ENCODE data around the gene SDHB. TPM values are rescaled to one million over a fixed set of nuclear protein-coding genes. Genes with fewer than 3 reads are reported as not detected.

SDHB gene
- total and polyA plus RNA-seq, 10 of the 15 experiments (the other 5 are each of a cell fraction or from before 2014, with no cell fraction given), result 101 to 319 (median 188) TPM

GRCh38 chr1:17039522-17039921, 14.3 kb downstream of the SDHB start:
- Histone ChIP-seq H3K4me2 (ENCODE audit: control insufficient read depth, insufficient read depth) (no peak overlapping the region), H3K36me3 (ENCODE audit: control insufficient read depth in 2 of 2, insufficient read depth in 2 of 2, low read length in 1 of 2) (peaks cover 2 to 24% of the 10 kb centered on the region in 2 experiments), H3K27me3 (replicated peaks in 1 of 2; ENCODE audit: control insufficient read depth in 2 of 2, insufficient read depth in 2 of 2, low read length in 1 of 2) (no peaks in the 10 kb centered on the region), H4K20me1 (ENCODE audit: control insufficient read depth, insufficient read depth) (no peaks in the 10 kb centered on the region), H3K9me3 (replicated peaks; ENCODE audit: control insufficient read depth, insufficient read depth, low read length) (no peaks in the 10 kb centered on the region), H3K79me2 (ENCODE audit: control insufficient read depth, insufficient read depth, low read length) (no peaks in the 10 kb centered on the region), H3K27ac (ENCODE audit: control insufficient read depth, insufficient read depth) (no peak overlapping the region), H3K9ac (ENCODE audit: control insufficient read depth, insufficient read depth, low read length) (no peak overlapping the region), H3K4me3 (no peak overlapping the region), H3K4me1 (ENCODE audit: control insufficient read depth, insufficient read depth, low read length) (no peaks in the 10 kb centered on the region), H2AFZ (ENCODE audit: control insufficient read depth, low read depth, low read length) (no peak overlapping the region)
- ATAC-seq, result no peak
- ChIA-PET CTCF (interaction anchor here (0.7 to 2.1 kb wide), 3 partner anchors 17 to 88 kb away, joined by 3 to 5 read pairs (median 3); no protein-coding TSS in a partner anchor), RAD21 (ENCODE audit: unreplicated experiment) (interaction anchor here (1.3 kb wide), 1 partner anchor 419 kb away, joined by 3 read pairs; no protein-coding TSS in a partner anchor), POLR2A (no interaction called here), SMC1A (ENCODE audit: uncharacterized antibody, unreplicated experiment) (no interaction called here)
- WGBS (ENCODE audit: insufficient coverage, insufficient replicate concordance, low lambda C conversion rate, missing lambda C conversion rate), result 91% methylated on average over 2 of the region's 2 CpGs
- FAIRE-seq, result no peak
- intact Hi-C loops (cut with micrococcal nuclease; ENCODE audit: unreplicated experiment) (no loop called here), in situ Hi-C loops (cut with MboI) (no loop called here)
- no TSS peak for BruUV-seq (replicated peaks)
- no peak for DNase-seq (ENCODE audit: low read depth, low spot score)
- TF ChIP-seq JUND (IDR thresholded peaks at IDR 0.05; ENCODE audit: low read depth, low read length), result no peak

DNA sequence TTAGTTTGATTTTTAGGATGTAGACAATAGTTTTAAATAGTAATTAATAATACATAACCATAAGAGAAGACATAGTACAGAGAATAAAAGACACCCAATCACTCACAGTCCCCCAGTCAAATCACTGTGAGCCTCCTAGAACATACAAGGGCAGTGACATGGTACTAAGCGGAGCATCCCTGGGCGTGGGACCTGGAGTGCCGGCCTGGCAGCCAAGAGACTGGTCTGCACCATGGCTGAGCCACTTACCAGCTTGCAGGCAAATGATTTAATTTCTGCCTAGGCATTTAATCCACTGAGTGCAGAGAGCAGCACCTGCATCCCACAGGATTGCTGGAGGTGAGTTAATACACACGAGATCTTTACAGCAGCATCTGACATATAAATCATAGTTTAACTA, 20.4 kb downstream of the SDHB start:
- in situ Hi-C loops (cut with MboI), result no loop called here
- FAIRE-seq, result no peak
- CTCF ChIA-PET, result interaction anchor here (1.1 to 2.1 kb wide), 3 partner anchors 12 to 82 kb away, joined by 5 to 7 read pairs (median 5); no protein-coding TSS in a partner anchor

More for the DNA sequence above, 20.4 kb downstream of the SDHB start:
- ATAC-seq, result no peak
- ChIA-PET SMC1A (ENCODE audit: uncharacterized antibody, unreplicated experiment) (interaction anchor here (0.9 to 1.7 kb wide), 2 partner anchors 11 to 14 kb away, joined by 3 to 5 read pairs; no protein-coding TSS in a partner anchor), POLR2A (no interaction called here), RAD21 (ENCODE audit: unreplicated experiment) (interaction anchor here (1.0 kb wide), 1 partner anchor 13 kb away, joined by 3 read pairs; no protein-coding TSS in a partner anchor)
- no peak overlapping the region for H3K4me2 ChIP-seq (ENCODE audit: control insufficient read depth, insufficient read depth)
- no peaks in the 10 kb centered on the region for H3K79me2 ChIP-seq (ENCODE audit: control insufficient read depth, insufficient read depth, low read length)
- no peaks in the 10 kb centered on the region for H3K4me1 ChIP-seq (ENCODE audit: control insufficient read depth, insufficient read depth, low read length)
- no peak overlapping the region for H2AFZ ChIP-seq (ENCODE audit: control insufficient read depth, low read depth, low read length)
- TF ChIP-seq KLF5 (IDR thresholded peaks at IDR 0.05; ENCODE audit: partially characterized antibody), result no peak
- H3K9me3 ChIP-seq (replicated peaks; ENCODE audit: control insufficient read depth, insufficient read depth, low read length), result no peaks in the 10 kb centered on the region
- no peak overlapping the region for H3K4me3 ChIP-seq
- BruUV-seq (replicated peaks), result no TSS peak
- no peak overlapping the region for H3K27ac ChIP-seq (ENCODE audit: control insufficient read depth, insufficient read depth)
- no peaks in the 10 kb centered on the region for H3K27me3 ChIP-seq (replicated peaks in 1 of 2; ENCODE audit: control insufficient read depth in 2 of 2, insufficient read depth in 2 of 2, low read length in 1 of 2)
- no peaks in the 10 kb centered on the region for H4K20me1 ChIP-seq (ENCODE audit: control insufficient read depth, insufficient read depth)
- H3K9ac ChIP-seq (ENCODE audit: control insufficient read depth, insufficient read depth, low read length), result no peak overlapping the region
- intact Hi-C loops (cut with micrococcal nuclease; ENCODE audit: unreplicated experiment), result no loop called here
- DNase-seq (ENCODE audit: low read depth, low spot score), result no peak
- WGBS (ENCODE audit: insufficient coverage, insufficient replicate concordance, low lambda C conversion rate, missing lambda C conversion rate), result 84% methylated on average over 4 of the region's 4 CpGs
- H3K36me3 ChIP-seq (ENCODE audit: control insufficient read depth in 2 of 2, insufficient read depth in 2 of 2, low read length in 1 of 2), result peaks cover 8 to 26% of the 10 kb centered on the region in 2 experiments

All from GM12878 (cell line).